SK-N-SH treated with all-trans-retinoic acid at 6 μM for 48 hours (cell line): ENCODE measurements around the gene FAM171A2.

Source experiments
- ATAC-seq: fragments of 200-7000 bp; cut with Tn5 transposase; 3 replicates; pipeline ENCODE4 v1.9.1; 2020; ENCODE audit warnings: mild to moderate bottlenecking, moderate library complexity
- CSDC2 ChIP-seq: fragments of 250-450 bp; sonication (Bioruptor Pico); IDR thresholded peaks from 2 replicates; pipeline ENCODE4 v1.5.0; 2020; ENCODE audit warnings: mild to moderate bottlenecking, moderate library complexity
- ISL1 ChIP-seq: fragments of 250-450 bp; sonication (Bioruptor Pico); IDR thresholded peaks from 2 replicates; pipeline ENCODE4 v2.1.2; 2022; ENCODE audit warnings: mild to moderate bottlenecking, moderate library complexity
- PPARA ChIP-seq: fragments of 250-450 bp; sonication (Bioruptor Pico); IDR thresholded peaks from 2 replicates; pipeline ENCODE4 v1.5.0; 2020; ENCODE audit warnings: mild to moderate bottlenecking, borderline replicate concordance
- SNAI2 ChIP-seq: fragments of 250-450 bp; sonication (Bioruptor Pico); IDR thresholded peaks from 2 replicates; pipeline ENCODE4 v1.5.0; 2020; ENCODE audit warnings: mild to moderate bottlenecking, moderate library complexity
- TOX ChIP-seq: fragments of 250-450 bp; sonication (Bioruptor Pico); IDR thresholded peaks from 2 replicates; pipeline ENCODE4 v1.8.0; 2021; ENCODE audit warnings: mild to moderate bottlenecking, moderate library complexity, borderline replicate concordance
- ZFP30 ChIP-seq: fragments of 450-650 bp; formaldehyde crosslinking; IDR thresholded peaks from 2 replicates; pipeline ENCODE4 v1.5.0; 2022; ENCODE audit warnings: mild to moderate bottlenecking, moderate library complexity
- ZNF565 ChIP-seq: fragments of 450-650 bp; formaldehyde crosslinking; conservative IDR thresholded peaks from 2 replicates; pipeline ENCODE4 v1.5.0; 2020; ENCODE audit warnings: low read depth, mild to moderate bottlenecking, moderate library complexity
- ZNF8 ChIP-seq: fragments of 450-650 bp; formaldehyde crosslinking; IDR thresholded peaks from 2 replicates; pipeline ENCODE4 v1.5.0; 2020; ENCODE audit warnings: mild to moderate bottlenecking, moderate library complexity
- TF ChIP-seq, protein P1 (sequence below): fragments of 250-450 bp; sonication (Bioruptor Pico); IDR thresholded peaks from 2 replicates; pipeline ENCODE4 v1.5.1; 2021; ENCODE audit warnings: mild to moderate bottlenecking, moderate library complexity

The FAM171A2 gene

DNA sequence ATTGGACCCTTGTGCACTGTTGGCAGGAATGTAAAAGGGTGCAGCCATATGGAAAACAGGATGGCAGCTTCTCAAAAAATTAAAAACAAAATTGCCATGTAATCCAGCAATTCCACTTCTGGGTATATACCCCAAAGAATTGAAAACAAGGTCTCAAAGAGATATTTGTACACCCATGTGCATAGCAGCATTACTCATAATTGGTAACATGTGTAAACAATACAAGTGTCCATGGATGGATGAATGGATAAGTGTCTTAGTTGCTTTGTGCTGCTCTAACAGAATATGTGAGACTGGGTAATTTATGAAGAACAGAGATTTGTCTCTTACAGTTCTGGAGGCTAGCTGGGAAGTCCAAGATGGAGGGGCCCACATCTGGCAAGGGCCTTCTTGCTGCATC, 59.0 kb downstream of the FAM171A2 start:
- TF ChIP-seq PPARA (CRISPR knock-in tag), result no peak
- TF ChIP-seq ISL1, result no peak
- TF ChIP-seq ZNF8 (CRISPR knock-in tag), result no peak
- no peak for TF ChIP-seq ZNF565
- TF ChIP-seq CSDC2 (CRISPR knock-in tag), result no peak
- no peak for TF ChIP-seq ZFP30 (CRISPR knock-in tag)
- no peak for TF ChIP-seq SNAI2
- no peak for TF ChIP-seq TOX (CRISPR knock-in tag)
- TF ChIP-seq, protein P1, sequence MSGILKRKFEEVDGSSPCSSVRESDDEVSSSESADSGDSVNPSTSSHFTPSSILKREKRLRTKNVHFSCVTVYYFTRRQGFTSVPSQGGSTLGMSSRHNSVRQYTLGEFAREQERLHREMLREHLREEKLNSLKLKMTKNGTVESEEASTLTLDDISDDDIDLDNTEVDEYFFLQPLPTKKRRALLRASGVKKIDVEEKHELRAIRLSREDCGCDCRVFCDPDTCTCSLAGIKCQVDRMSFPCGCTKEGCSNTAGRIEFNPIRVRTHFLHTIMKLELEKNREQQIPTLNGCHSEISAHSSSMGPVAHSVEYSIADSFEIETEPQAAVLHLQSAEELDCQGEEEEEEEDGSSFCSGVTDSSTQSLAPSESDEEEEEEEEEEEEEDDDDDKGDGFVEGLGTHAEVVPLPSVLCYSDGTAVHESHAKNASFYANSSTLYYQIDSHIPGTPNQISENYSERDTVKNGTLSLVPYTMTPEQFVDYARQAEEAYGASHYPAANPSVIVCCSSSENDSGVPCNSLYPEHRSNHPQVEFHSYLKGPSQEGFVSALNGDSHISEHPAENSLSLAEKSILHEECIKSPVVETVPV (CRISPR knock-in tag), result no peak
- TF ChIP-seq, all 23 proteins: peak for 0
- ATAC-seq, result no peak
